ENCODE results near the gene OR5AU1.

OR5AU1 gene

DNA sequence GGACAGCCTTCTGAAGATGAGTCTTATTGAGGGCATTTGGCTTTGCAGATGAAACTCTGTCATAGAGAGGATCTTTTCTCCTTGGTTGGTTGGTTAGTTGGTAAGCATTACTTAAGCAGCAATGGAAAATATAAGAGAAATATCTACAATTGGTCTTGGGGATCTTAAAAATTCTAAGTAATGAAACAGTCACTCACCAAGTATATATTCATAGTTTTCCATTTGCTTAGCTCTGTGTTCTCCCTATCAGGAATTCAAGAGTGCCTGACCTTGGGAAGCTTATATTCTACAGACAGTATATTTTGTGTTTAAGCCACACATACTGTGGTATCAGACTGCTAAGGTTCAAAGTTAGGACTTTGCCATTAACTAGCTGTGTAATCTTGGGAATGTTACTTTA lies at the start of gene OR5AU1:
OR5AU1 (minus strand) TSS at position 101 of the 400 bp plus-strand sequence. CDS start 191 bp downstream, outside the sequence.
- DNase-seq: no peak

DNA sequence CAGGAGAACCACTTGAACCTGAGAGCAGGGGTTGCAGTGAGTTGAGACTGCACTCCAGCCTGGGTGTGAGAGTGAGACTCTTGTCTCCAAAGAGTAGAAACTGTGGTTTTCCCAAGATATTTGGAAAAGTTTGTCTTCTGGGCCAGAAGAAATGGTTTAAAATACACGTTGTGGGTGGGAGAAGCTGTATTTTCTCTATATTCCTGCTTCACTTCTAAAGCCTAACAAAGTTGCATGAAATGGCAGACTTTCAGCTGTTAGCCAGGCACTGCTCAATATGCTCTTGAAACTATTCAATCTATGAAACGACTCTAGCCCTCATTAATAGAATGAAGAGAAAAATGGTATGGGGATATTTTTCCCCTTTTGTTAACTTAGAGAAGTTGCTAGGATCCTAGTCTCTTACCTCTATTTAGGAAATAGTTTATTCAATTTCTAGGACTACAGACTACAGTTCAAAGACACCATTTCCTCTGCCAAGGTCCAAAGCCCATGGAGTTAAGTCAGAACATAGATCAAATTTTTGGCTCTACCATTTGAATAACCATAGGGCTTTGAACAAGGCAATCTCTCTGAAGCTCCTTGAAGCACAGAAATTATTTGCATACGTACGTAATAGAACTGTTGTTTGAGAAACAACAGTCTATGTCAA lies 49.3 kb upstream of the OR5AU1 start:
- DNase-seq: no peak

DNA sequence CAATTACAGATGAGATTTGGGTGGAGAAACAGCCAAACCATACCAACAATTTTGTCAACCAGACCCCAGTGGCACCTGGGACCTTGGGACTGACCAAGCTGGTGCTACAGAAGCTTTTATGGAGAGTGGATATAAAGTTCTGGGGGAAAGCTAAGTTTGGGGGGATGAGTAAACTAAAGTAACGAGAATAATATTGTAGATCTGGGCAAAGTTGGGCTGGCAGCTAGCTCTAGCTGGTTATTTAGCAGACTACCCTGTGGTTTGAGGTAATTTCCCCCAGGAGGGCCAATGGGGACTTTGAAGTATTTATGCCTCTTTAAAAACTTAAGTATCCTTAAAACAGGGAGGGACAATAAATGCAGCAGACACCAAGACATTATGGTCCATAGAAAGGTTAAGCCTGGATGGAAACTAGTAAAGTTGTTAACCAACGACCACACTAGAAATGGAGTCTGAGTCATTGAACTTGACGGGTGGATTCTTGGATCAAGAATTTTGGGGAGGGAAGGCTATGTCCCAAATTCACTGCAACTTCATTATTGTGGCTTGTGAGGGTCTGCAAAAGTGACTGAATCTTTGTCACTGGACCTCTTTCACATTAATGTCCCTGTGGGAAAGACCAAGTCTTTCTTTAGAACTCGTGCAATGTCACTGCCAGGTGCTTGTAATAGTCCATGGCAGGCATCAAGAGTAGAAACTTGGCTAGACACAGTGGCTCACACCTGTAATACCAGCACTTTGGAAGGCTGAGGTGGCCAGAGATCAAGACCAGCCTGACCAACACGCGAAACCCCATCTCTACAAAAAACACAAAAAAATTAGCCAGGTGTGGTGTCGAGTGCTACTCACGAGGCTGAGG lies 48.5 kb upstream of the OR5AU1 start:
- DNase-seq: no peak

DNA sequence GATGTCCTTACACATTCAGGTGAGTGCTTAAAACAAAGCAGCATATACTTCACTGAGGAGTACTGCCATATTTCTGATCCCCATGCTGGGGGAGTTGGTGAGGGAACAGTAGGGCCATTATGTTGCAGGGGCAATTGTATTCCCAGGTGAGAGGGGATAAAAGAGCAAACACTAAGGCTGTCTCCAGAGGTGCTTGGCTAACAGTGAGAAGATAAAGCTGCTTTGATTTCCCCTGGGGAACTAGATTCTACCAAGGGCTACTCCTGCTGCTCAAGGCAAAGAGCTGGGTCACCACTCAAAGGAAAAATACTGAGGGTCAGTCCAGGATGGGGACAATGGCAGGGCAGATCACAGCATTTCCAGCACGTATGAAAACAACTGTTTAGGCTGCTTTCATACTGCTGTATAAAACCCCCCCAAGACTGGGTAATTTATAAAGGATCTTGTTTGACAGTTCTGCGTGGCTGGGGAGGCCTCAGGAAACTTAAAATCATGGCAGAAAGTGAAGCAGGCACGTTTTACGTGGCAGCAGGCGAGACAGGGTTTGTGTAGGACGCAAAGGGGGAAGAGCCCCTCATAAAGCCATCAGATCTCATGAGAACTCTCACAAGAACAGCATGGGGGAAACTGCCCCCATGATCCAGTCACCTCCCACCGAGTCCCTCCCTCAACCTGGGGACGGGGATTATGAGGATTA lies 47.8 kb upstream of the OR5AU1 start:
- DNase-seq: no peak

DNA sequence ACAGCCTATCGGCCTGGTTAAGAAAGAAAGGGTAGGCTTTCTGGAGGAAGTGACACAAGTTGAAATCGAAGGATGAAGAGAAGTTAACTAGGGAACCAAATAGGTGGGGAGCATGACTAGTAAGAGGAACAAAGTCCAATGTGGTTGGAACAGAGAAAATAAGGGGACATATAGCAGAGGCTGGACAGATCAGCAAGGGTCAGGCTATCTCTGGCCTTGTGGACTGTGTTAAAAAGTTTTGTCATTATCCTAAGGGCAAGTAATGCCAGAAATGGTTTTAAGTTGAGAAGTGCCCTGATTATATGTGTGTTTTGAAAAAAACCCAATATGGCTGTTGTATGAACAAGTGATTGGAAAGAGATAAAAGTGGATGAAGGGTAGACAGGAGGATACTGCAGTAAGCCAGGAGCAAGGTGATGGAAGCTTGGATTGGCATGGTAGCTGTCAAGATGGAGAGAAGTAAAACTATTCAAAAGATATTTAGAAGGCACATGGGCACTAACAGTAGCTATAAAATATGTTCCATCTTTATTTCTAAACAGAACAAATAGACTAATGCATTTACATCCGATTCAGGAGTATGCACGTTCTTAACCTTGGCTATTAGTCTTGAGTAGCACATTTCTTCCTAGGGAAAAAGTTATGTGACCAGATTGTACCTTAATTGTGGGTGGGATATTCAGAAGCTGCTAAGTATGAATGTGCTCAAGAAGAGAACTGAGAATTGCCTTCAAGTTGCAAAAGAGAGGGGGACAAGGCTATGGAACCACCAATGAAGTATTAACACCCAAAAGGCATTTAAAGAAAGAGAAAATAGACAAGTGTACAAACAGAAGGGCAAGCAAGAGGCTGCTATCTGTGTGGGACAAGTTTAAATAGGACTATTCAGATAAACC lies 46.8 kb upstream of the OR5AU1 start:
- no peak for DNase-seq

DNA sequence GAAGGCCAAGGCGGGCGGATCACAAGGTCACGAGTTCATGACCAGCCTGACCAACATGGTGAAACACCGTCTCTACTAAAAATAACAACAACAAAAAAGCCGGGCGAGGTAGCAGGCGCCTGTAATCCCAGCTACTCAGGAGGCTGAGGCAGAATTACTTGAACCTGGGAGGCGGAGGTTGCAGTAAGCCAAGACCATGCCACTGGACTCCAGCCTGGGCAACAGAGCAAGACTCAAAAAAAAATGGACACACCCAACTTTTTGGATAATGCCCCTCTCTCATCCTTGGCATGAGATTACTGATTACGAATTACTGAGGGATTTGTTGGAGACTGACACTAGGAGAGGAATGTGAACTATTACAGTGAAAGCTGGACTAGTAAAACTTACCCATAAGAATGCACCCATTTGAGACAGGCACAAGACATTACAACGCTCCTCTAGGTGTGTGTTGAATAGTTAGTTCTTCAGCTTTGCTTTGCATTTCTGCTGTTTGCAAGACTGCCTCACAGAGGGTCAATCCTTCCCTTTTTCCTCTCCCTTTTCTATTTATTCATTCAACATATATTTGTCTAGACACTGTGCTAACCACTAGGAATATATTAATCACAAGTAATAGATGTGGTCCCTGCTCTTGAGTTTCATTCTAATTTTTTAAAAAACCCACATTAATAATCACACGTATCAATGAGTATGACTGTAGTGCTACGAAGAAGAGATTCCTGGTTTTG lies 46.0 kb upstream of the OR5AU1 start:
- DNase-seq: no peak

DNA sequence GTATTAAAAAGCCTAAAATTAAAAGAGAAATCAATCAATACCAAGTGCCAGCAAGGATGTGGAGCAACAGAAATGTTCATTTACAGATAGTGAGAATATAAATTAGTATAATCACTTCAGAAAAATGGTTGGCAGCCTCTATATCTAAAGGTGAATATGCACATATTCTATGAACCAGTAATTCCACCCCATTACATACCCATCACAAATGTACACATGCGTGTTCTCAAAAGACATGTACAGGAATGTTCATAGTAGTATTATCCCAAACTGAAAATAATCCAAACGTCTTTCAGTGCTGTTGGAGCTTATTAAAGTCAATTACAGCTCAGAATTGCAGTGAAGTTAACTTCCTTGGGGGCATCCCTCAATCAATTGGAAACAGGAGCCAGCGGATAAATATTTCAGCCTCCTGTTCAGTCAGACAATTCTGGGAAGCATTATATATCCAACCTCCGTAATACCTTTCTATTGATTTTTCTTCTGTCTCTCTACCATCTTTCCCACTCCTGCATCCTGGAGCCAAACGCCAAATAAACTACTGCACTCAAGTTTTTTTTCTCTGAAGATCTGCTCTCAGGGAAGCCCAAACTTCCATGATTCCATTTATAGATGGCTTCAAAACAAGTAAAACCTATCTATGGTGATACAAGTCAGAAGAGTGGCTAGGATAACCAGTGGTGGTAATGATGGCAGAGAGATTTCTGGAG lies 45.0 kb upstream of the OR5AU1 start:
- no peak for DNase-seq

DNA sequence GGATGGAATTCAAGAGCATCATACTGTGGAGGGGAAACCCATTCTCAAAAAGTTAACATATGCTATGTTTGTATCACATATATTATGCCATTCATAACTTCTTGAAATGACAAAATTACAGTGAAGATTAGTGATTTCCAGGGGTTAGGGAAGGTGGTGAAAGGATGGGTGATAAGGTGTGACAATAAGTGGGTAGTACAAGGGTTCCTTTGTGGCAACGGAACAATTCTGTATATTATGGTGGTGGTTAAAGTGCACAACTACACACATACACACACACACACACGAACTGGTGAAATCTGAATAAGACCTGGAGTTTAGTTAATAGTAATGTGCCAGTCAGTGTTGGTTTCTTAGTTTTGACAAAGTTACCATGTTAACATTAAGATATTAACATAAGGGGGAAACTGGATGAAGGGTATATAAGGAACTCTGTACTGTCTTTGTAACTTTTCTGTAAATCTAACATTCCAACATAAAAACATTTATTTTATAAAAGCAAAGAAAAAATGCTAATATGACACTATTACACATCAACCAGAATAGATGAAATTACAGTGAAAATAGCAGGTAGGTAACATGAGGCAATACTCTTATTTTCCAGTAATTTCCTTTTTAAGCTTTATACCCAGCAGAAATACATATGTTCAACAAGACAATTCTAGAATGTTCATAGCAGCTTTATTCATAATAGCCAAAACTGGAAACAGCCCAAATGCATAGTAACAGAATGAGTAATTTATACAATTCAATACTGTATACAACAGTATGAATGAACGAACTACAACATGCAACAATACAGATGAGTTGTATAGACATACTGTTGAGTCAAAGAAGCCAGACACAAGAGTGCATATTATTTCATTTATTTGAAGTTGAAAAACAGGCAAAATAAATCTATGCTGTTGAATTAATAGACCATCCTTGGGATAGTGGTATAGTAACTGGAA lies 44.0 kb upstream of the OR5AU1 start:
- DNase-seq: no peak

DNA sequence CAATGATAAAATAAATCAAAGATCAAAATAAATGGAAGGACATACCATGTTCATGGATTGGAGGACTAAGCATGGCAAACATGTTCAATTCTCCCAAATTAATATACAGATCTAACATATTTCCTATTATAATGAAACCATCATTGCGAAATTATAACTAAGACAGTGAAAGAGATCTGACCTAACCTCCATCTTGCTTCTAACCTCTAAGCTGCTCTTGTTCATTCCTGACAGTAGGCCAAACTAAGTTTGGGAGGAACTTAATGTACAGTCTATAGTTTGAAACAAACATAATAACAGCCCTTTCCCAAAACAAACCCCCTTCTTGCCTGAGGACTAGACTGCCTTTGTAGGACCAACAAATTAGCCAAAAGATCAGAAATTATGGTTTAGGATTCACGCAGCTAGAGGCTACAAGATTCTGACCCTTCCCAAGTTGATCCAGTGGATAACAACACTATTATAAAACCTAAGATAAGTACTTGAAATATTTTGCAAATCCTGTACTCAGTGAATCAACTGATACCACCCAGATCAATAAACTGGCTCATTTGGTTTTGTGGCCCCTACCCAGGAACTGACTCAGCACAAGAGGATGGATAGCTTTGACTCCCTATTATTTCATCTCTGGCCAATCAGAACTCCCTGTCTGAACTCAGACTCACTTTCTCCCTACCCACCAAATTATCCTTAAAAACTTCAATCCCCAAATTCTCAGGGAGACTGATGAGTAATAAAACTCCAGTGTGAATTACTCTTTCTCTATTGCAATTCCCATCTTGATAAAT lies 41.7 kb upstream of the OR5AU1 start:
- no peak for DNase-seq

DNA sequence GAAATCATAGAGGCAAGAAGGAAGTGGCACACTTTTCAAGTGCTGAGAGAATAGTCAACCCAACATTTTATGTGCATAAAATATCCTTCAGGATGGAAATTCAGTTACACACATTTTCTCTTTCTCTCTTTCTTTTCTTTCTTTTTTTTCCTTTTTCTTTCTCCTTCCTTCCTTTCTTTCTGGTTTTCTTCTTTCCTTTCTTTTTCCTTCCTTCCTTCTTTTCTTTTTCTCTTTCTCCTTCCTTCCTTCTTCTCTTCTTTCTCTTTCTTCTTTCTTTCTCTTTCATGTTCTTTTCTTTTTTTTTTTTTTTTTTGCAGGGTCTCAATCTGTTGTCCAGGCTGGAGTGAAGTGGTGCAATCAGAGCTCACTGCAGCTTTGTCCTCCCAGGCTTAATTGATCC lies 38.7 kb upstream of the OR5AU1 start:
- no peak for DNase-seq

DNA sequence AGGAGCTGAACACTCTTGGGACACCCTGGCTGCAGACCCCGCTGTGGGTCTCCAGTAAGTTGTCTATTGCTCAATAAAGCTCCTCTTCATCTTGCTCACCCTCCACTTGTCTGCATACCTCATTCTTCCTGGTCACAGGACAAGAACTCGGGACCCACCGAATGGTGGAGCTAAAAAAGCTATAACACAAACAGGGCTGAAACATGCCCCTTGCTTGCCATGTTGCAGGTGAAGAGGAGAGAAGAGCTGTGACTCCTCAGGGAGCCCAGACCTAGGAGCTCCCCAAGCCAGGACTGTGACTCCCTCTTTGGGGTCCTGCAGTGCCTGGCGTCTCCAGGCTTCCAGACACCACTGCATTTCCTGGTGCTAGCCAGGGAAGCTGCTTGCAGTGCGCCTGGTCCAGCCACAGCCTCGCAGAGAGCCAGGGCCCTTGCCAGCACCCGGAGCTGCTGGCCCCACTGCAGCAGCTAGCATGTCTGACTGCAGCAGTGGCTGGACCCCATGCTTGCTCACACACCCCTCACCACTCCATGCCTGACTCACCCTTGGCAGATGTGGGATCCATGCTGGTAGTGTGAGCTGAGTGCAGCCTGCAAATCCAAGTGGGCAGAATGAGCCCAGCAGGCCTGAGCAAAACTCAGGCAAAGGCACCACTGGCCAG lies 37.1 kb upstream of the OR5AU1 start:
- no peak for DNase-seq

DNA sequence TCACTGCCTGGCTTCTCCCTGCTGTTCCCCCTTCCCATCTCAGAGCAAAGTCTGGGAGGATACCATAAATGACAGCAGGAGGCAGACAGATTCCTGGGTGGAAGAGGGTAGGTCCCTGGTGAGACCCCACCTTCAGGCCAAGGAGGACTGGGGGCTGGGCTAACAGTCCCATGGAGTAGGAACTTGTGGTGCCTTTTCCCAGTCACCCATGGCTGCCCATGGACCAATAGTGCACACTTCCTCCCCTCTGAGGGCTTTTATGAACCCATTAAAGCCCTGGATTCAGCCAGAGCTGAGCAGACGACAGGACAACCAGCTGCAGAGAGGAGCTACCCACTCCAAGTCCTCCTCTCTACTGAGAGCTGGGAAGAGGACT lies 36.6 kb upstream of the OR5AU1 start:
- DNase-seq: no peak

DNA sequence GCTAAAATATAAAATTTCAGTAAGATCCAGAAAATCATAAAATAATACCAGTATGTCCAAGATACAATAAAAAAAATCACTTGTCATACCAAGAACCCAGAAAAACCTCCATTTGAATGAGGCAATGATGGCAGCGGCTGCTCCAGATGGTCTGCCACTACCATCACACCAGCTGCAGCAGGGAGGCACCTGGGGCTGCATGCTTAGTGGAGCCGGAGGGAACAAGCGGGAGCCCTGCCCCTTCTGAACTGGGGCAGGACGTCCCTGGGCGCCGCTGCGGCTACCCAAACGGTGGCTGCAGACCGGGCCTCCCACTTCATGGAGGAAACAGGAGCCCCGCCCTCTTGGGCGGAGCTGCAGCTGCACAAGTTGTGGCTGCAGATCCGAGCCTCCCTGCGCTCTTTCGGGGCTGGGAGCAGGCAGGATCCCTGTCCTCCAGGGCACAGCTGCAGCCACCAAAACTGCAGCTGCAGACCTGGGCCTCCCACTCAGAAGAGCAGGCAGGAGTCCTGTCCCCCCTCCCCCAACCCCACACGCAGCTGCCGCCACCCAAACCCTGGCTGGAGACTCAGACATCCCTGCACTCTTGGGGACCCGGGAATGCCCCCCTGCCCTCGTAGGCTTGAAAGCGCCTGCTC lies 36.1 kb upstream of the OR5AU1 start:
- DNase-seq: peak in 1 of 2 experiments; percentile 18

DNA sequence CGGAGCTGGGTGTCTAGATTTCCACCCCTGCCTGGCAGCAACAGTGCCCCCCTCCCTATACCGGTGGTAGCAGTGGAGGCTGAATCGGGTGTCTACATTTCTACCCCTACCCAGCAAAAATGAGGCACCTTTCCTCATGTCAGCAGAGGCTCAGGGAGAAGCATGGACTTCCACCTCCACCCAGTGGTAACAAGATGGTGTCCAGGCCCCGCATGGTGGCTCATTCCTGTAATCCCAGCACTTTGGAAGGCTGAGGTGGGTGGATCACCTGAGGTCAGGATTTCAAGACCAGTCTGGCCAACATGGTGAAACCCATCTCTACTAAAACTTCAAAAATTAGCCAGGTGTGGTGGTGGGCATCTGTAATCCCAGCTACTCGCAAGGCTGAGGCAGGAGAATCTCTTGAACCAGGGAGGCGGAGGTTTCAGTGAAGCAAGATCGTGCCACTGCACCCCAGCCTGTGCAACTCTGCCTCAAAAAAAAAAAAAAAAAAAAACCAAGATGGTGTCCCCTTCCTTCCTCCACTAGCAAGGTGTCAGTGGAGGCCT lies 35.5 kb upstream of the OR5AU1 start:
- no peak for DNase-seq

DNA sequence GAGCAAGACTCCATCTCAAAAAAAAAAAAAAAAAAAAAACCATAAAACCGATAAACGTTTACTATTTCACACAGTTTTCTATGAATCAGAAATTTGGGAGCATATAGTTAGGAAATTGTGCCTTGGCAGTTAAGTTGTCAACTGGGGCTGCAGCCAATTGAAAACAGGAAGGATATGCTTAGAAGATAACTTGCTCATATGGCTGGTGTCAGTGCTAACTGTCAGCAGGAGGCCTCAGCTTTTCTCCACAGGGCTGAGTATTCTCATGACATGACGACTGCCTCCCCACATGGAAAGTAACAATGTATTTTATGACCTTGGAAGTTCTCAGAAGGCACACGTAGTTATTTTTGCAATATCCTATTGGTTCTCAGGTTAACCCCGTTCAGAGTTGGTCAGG lies 29.6 kb upstream of the OR5AU1 start:
- DNase-seq: peak; percentile 57 to 71

DNA sequence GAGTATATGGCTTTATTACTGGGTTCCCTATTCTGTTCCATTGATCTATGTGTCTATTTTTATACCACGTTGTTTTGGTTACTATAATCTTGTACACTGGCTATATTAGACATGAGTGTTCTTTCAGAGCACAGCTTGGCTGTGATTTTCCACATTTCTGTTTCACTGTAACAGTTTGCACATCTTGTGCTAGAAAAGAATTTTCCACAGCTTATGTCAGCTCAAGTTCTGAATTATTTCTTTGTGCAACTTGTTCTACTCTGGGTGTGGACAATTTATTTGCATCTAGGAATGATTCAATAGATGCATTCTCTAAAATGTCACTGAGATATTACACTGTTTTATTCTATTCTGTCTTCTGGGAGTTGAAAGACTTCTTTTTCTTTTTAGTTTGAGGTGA lies 28.4 kb upstream of the OR5AU1 start:
- DNase-seq: no peak

DNA sequence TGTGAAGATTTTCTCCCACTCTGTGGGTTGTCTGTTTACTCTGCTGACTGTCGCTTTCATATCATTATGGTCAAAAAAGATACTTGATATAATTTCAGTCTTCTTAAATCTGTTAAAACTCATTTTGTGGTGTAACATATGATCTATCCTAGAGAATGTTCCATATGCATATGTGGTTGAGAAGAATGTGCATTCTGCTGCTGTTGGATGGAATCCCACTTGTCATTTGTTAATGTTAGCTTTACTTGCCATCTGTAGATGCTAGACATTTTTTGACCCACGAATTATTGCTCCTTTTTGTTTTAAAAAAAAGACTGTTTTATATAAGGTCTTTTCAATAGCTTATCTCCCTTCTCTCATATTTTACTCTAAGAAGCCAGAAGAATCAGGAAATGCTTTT lies 26.3 kb upstream of the OR5AU1 start:
- DNase-seq: no peak

DNA sequence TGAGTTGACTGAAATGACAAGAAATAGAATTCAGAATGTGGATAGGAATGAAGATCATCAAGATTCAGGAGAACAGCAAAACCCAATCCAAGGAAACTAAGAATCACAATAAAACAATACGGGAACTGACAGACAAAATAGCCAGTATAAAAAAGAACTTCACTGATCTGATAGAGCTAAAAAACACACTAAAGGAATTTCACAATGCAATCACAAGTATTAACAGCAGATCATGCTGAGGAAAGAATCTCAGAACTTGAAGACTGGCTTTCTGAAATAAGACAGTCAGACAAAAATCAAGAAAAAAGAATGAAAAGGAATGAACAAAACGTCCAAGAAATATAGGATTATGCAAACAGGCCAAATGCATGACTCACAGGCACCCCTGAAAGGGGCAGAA lies 15.3 kb upstream of the OR5AU1 start:
- DNase-seq: no peak
